Keratinocyte (primary cell): ENCODE results near the gene WDR77. TPM values are rescaled to one million over a fixed set of nuclear protein-coding genes. Genes with fewer than 3 reads are reported as not detected.

Source experiments
- DNase-seq: peaks from one replicate; pipeline ENCODE4 v3.0.0-alpha.2; 2011; ENCODE audit warnings: low read depth, missing footprints, low spot score
- FAIRE-seq: peaks from 2 replicates; lab custom pipeline; 2011; peaks lifted over from hg19 to GRCh38; lab: Jason Lieb, UNC
- H2AFZ ChIP-seq: 2 replicates; pipeline ENCODE4 v1.6.0; 2012; ENCODE audit warnings: low read length, control low read depth, inconsistent platforms; ENCODE audit not compliant: control insufficient read depth
- H3K27ac ChIP-seq: 2 replicates; pipeline ENCODE4 v1.5.1; 2011; ENCODE audit warnings: low read length; ENCODE audit not compliant: control insufficient read depth, insufficient read depth
- H3K27me3 ChIP-seq: 3 replicates; pipeline ENCODE4 v1.6.0; 2011; ENCODE audit warnings: low read length; ENCODE audit not compliant: control insufficient read depth, insufficient read depth; ENCODE audit errors: extremely low read depth
- H3K36me3 ChIP-seq, 2 experiments: 2 replicates in 1 of 2; 3 replicates in 1 of 2; pipeline ENCODE4 v1.5.1; 2011; ENCODE audit warnings: low read length in 2 of 2, mild to moderate bottlenecking in 1 of 2; ENCODE audit not compliant: control insufficient read depth in 2 of 2, insufficient read depth in 2 of 2; ENCODE audit errors: extremely low read depth in 1 of 2
- H3K4me1 ChIP-seq: 3 replicates; pipeline ENCODE4 v1.5.1; 2011; ENCODE audit warnings: low read length; ENCODE audit not compliant: control insufficient read depth, insufficient read depth; ENCODE audit errors: extremely low read depth
- H3K4me2 ChIP-seq: 3 replicates; pipeline ENCODE4 v1.6.0; 2011; ENCODE audit warnings: low read depth, low read length; ENCODE audit not compliant: control insufficient read depth, insufficient read depth; ENCODE audit errors: extremely low read depth
- H3K4me3 ChIP-seq, 3 experiments: fragments of 200-600 bp in 1 of 3; sonication (generic) in 1 of 3; 2 replicates in 2 of 3; 3 replicates in 1 of 3; pipeline ENCODE4 v1.5.1; 2011 to 2016; ENCODE audit warnings: low read length in 3 of 3, mild to moderate bottlenecking in 3 of 3, control low read depth in 2 of 3, inconsistent platforms in 1 of 3, low read depth in 1 of 3, mixed read lengths in 1 of 3, mixed run types in 1 of 3, moderate library complexity in 1 of 3; ENCODE audit not compliant: control insufficient read depth in 2 of 3, insufficient read depth in 2 of 3; ENCODE audit errors: extremely low read depth in 1 of 3
- H3K79me2 ChIP-seq: 2 replicates; pipeline ENCODE4 v1.6.0; 2012; ENCODE audit warnings: low read length; ENCODE audit not compliant: control insufficient read depth, insufficient read depth
- H3K9ac ChIP-seq: 3 replicates; pipeline ENCODE4 v1.6.0; 2011; ENCODE audit warnings: low read length; ENCODE audit not compliant: control insufficient read depth, insufficient read depth; ENCODE audit errors: extremely low read depth
- H3K9me1 ChIP-seq: 3 replicates; pipeline ENCODE4 v1.6.0; 2011; ENCODE audit warnings: low read length; ENCODE audit not compliant: control insufficient read depth, insufficient read depth; ENCODE audit errors: extremely low read depth
- H3K9me3 ChIP-seq: 2 replicates; pipeline ENCODE4 v1.5.1; 2012; ENCODE audit warnings: low read depth, low read length; ENCODE audit not compliant: control insufficient read depth
- H4K20me1 ChIP-seq: 3 replicates; pipeline ENCODE4 v1.6.0; 2011; ENCODE audit warnings: low read length; ENCODE audit not compliant: control insufficient read depth, insufficient read depth; ENCODE audit errors: extremely low read depth
- EZH2 ChIP-seq: IDR thresholded peaks from one replicate; pipeline ENCODE4 v1.6.1; 2012; ENCODE audit warnings: inconsistent platforms, mild to moderate bottlenecking, low read length, moderate library complexity
- dilution Hi-C: fragments of 300-500 bp; cut with MboI; formaldehyde crosslinking; loops from one replicate; pipeline ENCODE4 v1.7.0; 2020; ENCODE audit warnings: low sequenced_read_pairs; ENCODE audit not compliant: extremely low pct_ligation_motif_present
- polyA plus RNA-seq, 5 experiments: library from polyadenylated mRNA; depleted of rRNA in 3 of 5; stranded (reverse) in 3 of 5; stranded (forward) in 1 of 5; unstranded in 1 of 5; fragments of >200 nt; gene quantifications; 1 replicate in 1 of 5; 2 replicates in 3 of 5; 3 replicates in 1 of 5; pipeline versions ENCODE4 v1.2.1 to v1.2.3, GENCODE V29; 2011 to 2012; ENCODE audit warnings: missing spikeins in 2 of 5, low read depth in 1 of 5, low replicate concordance in 1 of 5
- TF ChIP-seq, protein P1 (sequence below), 3 experiments: IDR thresholded peaks in 1 of 3; conservative IDR thresholded peaks in 1 of 3; optimal IDR thresholded peaks in 1 of 3; 2 replicates in 2 of 3; 3 replicates in 1 of 3; pipeline versions ENCODE3 to v1.5.1; 2011; ENCODE audit warnings: low read length in 3 of 3, mild to moderate bottlenecking in 3 of 3, moderate library complexity in 2 of 3, control low read depth in 1 of 3, inconsistent platforms in 1 of 3; ENCODE audit not compliant: insufficient read depth in 2 of 3; ENCODE audit errors: extremely low read depth in 1 of 3

The WDR77 gene
- polyA plus RNA-seq, 1 donor (not counting 4 experiments of a cell fraction or from before 2014, with no cell fraction given) = 110 TPM

DNA sequence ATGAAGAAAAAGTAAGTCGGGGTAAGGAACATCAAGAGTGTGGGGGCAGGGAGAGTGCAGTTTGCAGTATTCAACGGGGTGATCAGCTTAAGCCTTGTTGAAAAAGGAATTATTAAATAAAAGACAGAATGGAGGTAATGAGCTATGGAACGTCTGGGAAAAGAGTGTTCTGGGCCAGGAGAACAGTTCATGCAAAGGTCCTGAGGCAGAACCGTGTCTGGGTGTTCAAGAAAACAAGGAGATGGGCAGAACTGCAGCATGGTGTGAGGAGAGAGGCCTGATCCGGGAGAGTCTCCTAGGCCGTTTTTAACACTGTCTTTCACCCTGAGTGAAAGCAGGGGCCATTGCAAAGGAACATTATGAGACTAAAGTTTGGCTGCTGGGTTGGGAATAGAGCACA is 41.8 kb downstream of the WDR77 start:
- TF ChIP-seq EZH2 = no peak
- TF ChIP-seq, protein P1, sequence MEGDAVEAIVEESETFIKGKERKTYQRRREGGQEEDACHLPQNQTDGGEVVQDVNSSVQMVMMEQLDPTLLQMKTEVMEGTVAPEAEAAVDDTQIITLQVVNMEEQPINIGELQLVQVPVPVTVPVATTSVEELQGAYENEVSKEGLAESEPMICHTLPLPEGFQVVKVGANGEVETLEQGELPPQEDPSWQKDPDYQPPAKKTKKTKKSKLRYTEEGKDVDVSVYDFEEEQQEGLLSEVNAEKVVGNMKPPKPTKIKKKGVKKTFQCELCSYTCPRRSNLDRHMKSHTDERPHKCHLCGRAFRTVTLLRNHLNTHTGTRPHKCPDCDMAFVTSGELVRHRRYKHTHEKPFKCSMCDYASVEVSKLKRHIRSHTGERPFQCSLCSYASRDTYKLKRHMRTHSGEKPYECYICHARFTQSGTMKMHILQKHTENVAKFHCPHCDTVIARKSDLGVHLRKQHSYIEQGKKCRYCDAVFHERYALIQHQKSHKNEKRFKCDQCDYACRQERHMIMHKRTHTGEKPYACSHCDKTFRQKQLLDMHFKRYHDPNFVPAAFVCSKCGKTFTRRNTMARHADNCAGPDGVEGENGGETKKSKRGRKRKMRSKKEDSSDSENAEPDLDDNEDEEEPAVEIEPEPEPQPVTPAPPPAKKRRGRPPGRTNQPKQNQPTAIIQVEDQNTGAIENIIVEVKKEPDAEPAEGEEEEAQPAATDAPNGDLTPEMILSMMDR (optimal IDR thresholded peaks at IDR 0.05 in 1 of 3, IDR thresholded peaks at IDR 0.05 in 1 of 3, conservative IDR thresholded peaks at IDR 0.05 in 1 of 3; ENCODE audit: extremely low read depth in 1 of 3, insufficient read depth in 2 of 3, low read length in 3 of 3) = no peak

DNA sequence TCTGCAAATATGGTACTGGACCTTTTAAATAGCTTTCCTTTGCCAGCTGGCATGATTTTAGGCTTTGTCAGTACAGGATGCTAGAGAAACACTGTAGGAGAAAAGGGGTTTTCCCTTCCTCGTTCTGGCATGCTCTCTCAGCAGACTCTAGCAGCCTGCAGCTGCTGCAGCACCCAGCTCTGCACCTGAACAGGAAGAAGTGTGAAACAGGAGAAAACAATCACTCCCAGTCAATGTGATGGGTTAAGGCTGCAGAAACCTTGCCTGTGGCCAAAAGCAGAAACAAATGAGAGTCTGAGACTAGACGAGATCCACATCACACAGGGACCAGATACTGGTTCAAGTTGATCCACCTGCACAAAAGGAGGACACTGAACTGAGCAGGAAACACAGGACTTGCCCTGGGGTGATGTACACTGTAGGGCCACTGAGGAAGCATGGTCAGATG is 42.7 kb downstream of the WDR77 start:
- H3K27me3 ChIP-seq = no peaks in the 10 kb centered on the region
- H3K27ac ChIP-seq = no peak overlapping the region
- no peaks in the 10 kb centered on the region for H4K20me1 ChIP-seq
- dilution Hi-C loops = no loop called here
- H3K9me1 ChIP-seq = no peaks in the 10 kb centered on the region
- no peak overlapping the region for H3K9ac ChIP-seq
- TF ChIP-seq, protein P1 (optimal IDR thresholded peaks at IDR 0.05 in 1 of 3, IDR thresholded peaks at IDR 0.05 in 1 of 3, conservative IDR thresholded peaks at IDR 0.05 in 1 of 3; ENCODE audit: extremely low read depth in 1 of 3, insufficient read depth in 2 of 3, low read length in 3 of 3) = no peak
- no peak for TF ChIP-seq EZH2
- H2AFZ ChIP-seq = no peak overlapping the region
- DNase-seq (no peak), FAIRE-seq (peak; percentile 70)
- no peaks in the 10 kb centered on the region for H3K4me1 ChIP-seq
- H3K4me2 ChIP-seq = no peak overlapping the region
- H3K9me3 ChIP-seq = no peaks in the 10 kb centered on the region
- no peaks in the 10 kb centered on the region for H3K36me3 ChIP-seq
- no peak overlapping the region for H3K4me3 ChIP-seq
- no peaks in the 10 kb centered on the region for H3K79me2 ChIP-seq

More for the DNA sequence above, 41.8 kb downstream of the WDR77 start:
- Histone ChIP-seq H4K20me1 (no peaks in the 10 kb centered on the region), H3K4me2 (no peak overlapping the region), H3K9ac (no peak overlapping the region), H3K9me3 (no peaks in the 10 kb centered on the region), H3K27me3 (no peaks in the 10 kb centered on the region), H3K27ac (no peak overlapping the region), H3K4me1 (no peaks in the 10 kb centered on the region), H2AFZ (no peak overlapping the region), H3K79me2 (no peaks in the 10 kb centered on the region), H3K36me3 (no peaks in the 10 kb centered on the region), H3K4me3 (no peak overlapping the region), H3K9me1 (no peaks in the 10 kb centered on the region)
- no peak for FAIRE-seq
- dilution Hi-C loops = no loop called here
- no peak for DNase-seq
